ENCODE data around the gene ITGAL.

Gene ITGAL

GRCh38 chr16:30523768-30524574 is 51.4 kb downstream of the ITGAL start:
- TF ChIP-seq ZFP30 (CRISPR knock-in tag; IDR thresholded peaks at IDR 0.05) (no peak), TOX (CRISPR knock-in tag; IDR thresholded peaks at IDR 0.05; ENCODE audit: borderline replicate concordance) (no peak), GLIS3 (CRISPR knock-in tag; IDR thresholded peaks at IDR 0.05) (no peak), CREB5 (CRISPR knock-in tag; IDR thresholded peaks at IDR 0.05; ENCODE audit: low read depth) (no peak), RARB (CRISPR knock-in tag; IDR thresholded peaks at IDR 0.05) (no peak), BACH2 (CRISPR knock-in tag; IDR thresholded peaks at IDR 0.05; ENCODE audit: borderline replicate concordance) (no peak), ISL1 (CRISPR knock-in tag; IDR thresholded peaks at IDR 0.05) (no peak), PPARA (CRISPR knock-in tag; IDR thresholded peaks at IDR 0.05; ENCODE audit: borderline replicate concordance) (no peak)

DNA sequence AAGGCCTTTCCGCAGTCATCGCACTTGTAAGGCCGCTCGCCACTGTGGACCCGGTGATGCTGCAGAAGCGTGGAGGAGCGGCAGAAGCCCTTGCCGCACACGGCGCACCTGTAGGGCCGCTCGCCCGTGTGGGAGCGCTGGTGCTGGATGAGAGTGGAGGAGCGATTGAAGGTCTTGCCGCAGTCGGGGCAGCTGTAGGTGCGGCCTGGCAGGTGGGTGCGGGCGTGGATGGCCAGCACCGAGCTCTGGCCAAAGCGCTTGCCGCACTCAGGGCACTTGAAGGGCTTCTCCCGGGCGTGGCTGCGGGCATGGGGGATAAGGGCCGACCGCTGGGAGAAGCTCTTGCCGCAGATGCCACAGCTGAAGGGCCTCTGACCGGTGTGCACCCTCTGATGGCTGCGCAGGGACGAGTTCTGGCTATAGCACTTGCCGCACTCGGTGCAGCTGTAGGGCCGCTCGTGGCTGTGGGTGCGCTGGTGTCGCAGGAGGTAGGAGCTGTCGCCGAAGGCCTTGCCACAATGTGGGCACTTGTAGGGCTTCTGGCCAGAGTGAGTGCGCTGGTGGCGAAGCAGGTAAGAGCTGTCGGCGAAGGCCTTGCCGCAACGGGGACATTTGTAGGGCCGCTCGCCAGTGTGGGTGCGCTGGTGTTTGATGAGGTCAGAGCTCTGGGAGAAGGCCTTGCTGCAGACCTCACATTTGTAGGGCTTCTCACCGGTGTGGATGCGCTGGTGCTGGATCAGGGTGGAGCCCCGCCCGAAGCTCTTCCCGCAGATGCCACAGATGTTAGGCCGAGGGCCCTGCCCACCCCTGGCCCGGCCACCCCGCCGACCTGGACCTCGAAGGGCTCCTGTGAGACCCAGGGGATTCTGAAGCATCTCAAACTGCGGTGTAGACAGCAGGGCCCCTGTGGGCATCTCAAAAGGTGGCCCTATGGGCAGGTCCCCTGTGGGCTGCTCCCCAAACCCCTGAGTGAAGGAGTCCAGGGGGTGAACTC is 52.3 kb downstream of the ITGAL start:
- no peak for ATAC-seq

More at GRCh38 chr16:30523768-30524574, 51.4 kb downstream of the ITGAL start:
- no peak for ATAC-seq

DNA sequence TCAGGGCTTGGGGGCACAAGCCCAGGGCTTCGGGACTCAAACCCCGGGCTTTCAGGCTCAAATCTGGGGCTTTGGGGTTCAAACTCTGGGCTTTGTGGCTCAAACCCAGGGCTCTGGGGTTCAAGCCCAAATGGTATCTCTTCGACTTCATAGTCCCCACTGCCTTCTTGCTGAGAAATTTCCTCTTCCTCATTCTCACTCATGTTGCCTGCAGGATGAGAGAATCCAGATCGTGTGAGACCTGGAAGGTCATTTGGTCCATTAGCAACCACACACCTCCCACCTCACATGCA is 53.2 kb downstream of the ITGAL start:
- no peak for ATAC-seq
- TF ChIP-seq RARB (CRISPR knock-in tag; IDR thresholded peaks at IDR 0.05) (no peak), CSDC2 (CRISPR knock-in tag; IDR thresholded peaks at IDR 0.05) (no peak), GLIS3 (CRISPR knock-in tag; IDR thresholded peaks at IDR 0.05) (no peak), SNAI2 (CRISPR knock-in tag; IDR thresholded peaks at IDR 0.05) (no peak), ZC3H10 (CRISPR knock-in tag; IDR thresholded peaks at IDR 0.05) (no peak), ARNTL (CRISPR knock-in tag; IDR thresholded peaks at IDR 0.05; ENCODE audit: borderline replicate concordance, low read depth) (no peak), ZNF8 (CRISPR knock-in tag; IDR thresholded peaks at IDR 0.05) (no peak), BACH2 (CRISPR knock-in tag; IDR thresholded peaks at IDR 0.05; ENCODE audit: borderline replicate concordance) (no peak), PPARA (CRISPR knock-in tag; IDR thresholded peaks at IDR 0.05; ENCODE audit: borderline replicate concordance) (no peak)
- TF ChIP-seq, protein P1, sequence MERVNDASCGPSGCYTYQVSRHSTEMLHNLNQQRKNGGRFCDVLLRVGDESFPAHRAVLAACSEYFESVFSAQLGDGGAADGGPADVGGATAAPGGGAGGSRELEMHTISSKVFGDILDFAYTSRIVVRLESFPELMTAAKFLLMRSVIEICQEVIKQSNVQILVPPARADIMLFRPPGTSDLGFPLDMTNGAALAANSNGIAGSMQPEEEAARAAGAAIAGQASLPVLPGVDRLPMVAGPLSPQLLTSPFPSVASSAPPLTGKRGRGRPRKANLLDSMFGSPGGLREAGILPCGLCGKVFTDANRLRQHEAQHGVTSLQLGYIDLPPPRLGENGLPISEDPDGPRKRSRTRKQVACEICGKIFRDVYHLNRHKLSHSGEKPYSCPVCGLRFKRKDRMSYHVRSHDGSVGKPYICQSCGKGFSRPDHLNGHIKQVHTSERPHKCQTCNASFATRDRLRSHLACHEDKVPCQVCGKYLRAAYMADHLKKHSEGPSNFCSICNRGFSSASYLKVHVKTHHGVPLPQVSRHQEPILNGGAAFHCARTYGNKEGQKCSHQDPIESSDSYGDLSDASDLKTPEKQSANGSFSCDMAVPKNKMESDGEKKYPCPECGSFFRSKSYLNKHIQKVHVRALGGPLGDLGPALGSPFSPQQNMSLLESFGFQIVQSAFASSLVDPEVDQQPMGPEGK (CRISPR knock-in tag; IDR thresholded peaks at IDR 0.05; ENCODE audit: borderline replicate concordance) = no peak
- TF ChIP-seq, protein P2, sequence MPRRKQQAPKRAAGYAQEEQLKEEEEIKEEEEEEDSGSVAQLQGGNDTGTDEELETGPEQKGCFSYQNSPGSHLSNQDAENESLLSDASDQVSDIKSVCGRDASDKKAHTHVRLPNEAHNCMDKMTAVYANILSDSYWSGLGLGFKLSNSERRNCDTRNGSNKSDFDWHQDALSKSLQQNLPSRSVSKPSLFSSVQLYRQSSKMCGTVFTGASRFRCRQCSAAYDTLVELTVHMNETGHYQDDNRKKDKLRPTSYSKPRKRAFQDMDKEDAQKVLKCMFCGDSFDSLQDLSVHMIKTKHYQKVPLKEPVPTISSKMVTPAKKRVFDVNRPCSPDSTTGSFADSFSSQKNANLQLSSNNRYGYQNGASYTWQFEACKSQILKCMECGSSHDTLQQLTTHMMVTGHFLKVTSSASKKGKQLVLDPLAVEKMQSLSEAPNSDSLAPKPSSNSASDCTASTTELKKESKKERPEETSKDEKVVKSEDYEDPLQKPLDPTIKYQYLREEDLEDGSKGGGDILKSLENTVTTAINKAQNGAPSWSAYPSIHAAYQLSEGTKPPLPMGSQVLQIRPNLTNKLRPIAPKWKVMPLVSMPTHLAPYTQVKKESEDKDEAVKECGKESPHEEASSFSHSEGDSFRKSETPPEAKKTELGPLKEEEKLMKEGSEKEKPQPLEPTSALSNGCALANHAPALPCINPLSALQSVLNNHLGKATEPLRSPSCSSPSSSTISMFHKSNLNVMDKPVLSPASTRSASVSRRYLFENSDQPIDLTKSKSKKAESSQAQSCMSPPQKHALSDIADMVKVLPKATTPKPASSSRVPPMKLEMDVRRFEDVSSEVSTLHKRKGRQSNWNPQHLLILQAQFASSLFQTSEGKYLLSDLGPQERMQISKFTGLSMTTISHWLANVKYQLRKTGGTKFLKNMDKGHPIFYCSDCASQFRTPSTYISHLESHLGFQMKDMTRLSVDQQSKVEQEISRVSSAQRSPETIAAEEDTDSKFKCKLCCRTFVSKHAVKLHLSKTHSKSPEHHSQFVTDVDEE (CRISPR knock-in tag; IDR thresholded peaks at IDR 0.05) = no peak

More for the DNA sequence above, 52.3 kb downstream of the ITGAL start:
- TF ChIP-seq BACH2 (CRISPR knock-in tag; IDR thresholded peaks at IDR 0.05; ENCODE audit: borderline replicate concordance) = no peak
- TF ChIP-seq ZFP30 (CRISPR knock-in tag; IDR thresholded peaks at IDR 0.05) = no peak
- TF ChIP-seq ESRRG (CRISPR knock-in tag; IDR thresholded peaks at IDR 0.05) = no peak
- TF ChIP-seq CREB5 (CRISPR knock-in tag; IDR thresholded peaks at IDR 0.05; ENCODE audit: low read depth) = no peak
- no peak for TF ChIP-seq PPARA (CRISPR knock-in tag; IDR thresholded peaks at IDR 0.05; ENCODE audit: borderline replicate concordance)
- TF ChIP-seq ARNTL (CRISPR knock-in tag; IDR thresholded peaks at IDR 0.05; ENCODE audit: borderline replicate concordance, low read depth) = no peak
- TF ChIP-seq, protein P1 (CRISPR knock-in tag; IDR thresholded peaks at IDR 0.05; ENCODE audit: borderline replicate concordance) = no peak
- no peak for TF ChIP-seq ZC3H10 (CRISPR knock-in tag; IDR thresholded peaks at IDR 0.05)
- no peak for TF ChIP-seq ISL1 (CRISPR knock-in tag; IDR thresholded peaks at IDR 0.05)
- no peak for TF ChIP-seq TOX (CRISPR knock-in tag; IDR thresholded peaks at IDR 0.05; ENCODE audit: borderline replicate concordance)
- no peak for TF ChIP-seq POU6F1 (CRISPR knock-in tag; IDR thresholded peaks at IDR 0.05; ENCODE audit: borderline replicate concordance, low read depth)
- no peak for TF ChIP-seq ZNF8 (CRISPR knock-in tag; IDR thresholded peaks at IDR 0.05)

Data from SK-N-SH treated with all-trans-retinoic acid at 6 μM for 48 hours (cell line).